Measurements from ENCODE around the gene PHPT1. TPM values are rescaled to one million over a fixed set of nuclear protein-coding genes. Genes with fewer than 3 reads are reported as not detected.
A peak's percentile ranks its signal among the peaks of the same experiment; 100 is the strongest.
"Not testable (repeated sequence)": the region's sequence is repeated elsewhere in the genome, so short reads cannot be mapped to it uniquely, and the experiment has no call there.

PHPT1 gene
- polyA plus RNA-seq, 12 donors, result 60.3 to 100 (median 73.7) TPM; not detected in 1

DNA sequence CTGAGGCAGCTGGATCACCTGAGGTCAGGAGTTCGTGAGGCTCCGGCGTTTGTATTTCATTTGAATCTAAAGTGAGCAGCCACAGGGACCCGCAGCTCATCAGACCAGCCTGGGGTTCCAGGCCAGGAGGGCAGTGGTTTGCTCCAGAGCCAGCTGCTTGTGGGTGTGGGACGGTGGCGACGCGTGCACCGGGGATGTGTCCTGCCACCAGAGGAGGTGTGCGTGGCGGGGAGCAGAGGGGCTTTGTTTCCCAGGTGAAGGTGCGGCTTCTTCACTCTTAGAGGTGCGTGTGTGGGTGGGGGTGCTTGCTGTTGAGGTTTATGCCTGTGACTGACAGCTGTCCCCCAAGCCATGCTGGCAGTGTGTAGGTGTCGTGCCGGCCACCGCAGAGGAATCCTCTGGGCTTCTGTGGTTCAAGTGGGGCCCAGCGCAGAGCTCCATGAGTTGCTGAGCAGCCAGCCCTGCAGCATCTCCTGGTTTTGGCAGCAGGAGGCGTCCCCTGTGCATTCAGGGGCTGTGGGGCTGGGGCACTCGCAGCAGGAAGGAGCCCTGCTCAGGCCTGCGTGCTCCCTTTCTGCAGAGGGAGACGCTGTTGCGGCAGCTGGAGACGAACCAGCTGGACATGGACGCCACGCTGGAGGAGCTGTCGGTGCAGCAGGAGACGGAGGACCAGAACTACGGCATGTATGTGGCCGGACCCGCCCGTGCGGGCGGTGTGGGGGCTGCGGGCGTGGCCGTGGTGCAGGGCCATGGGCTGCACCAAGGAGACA is 13.9 kb upstream of the PHPT1 start:
- DNase-seq, result no peak

GRCh38 chr9:136835932-136836904 is 13.0 kb upstream of the PHPT1 start:
- no peak for DNase-seq

DNA sequence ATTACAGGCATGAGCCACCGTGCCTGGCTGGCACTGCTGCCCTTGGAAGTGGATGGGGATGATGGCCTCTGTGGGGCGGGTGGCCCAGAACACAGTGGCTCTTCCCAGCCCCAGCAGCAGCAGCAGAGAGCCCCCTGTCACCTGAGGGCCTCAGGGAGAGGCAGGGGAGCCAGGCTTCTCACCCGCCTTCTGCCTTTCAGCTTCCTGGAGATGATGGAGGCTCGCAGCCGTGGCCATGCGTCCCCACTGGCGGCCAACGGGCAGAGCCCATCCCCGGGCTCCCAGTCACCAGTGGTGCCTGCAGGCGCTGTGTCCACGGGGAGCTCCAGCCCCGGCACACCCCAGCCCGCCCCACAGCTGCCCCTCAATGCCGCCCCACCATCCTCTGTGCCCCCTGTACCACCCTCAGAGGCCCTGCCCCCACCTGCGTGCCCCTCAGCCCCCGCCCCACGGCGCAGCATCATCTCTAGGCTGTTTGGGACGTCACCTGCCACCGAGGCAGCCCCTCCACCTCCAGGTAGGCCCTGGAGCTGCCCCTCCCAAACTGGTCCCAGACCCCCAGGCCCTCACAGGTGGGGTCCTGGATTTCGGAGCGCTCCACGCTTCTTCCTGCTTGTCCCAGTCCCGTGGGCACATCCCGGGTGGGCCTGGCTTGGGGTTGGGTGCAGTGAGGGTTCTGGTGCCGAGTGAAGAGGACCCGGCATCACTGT is 11.9 kb upstream of the PHPT1 start:
- DNase-seq, result no peak

DNA sequence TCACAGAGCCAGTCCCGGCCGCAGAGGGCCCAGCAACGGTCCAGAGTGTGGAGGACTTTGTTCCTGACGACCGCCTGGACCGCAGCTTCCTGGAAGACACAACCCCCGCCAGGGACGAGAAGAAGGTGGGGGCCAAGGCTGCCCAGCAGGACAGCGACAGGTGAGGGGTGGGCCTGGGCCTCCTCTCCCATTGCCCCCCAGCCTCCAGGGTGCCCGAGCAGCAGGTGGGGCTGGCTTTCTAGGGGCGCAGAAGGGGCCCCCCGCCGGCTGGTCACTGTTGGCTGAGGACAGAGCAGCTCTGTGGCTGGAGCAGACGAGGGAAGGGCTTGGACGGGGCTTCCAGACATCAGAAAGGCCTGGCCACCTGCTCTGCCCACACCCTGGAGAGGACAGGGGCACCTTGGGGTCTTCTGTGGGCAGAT is 11.3 kb upstream of the PHPT1 start:
- not testable (repeated sequence) for DNase-seq

- DNase-seq, result no peak
Observed at GRCh38 chr9:136838314-136839228, 10.6 kb upstream of the PHPT1 start.

- no peak for DNase-seq
Observed at GRCh38 chr9:136839229-136840139, 9.7 kb upstream of the PHPT1 start.

DNA sequence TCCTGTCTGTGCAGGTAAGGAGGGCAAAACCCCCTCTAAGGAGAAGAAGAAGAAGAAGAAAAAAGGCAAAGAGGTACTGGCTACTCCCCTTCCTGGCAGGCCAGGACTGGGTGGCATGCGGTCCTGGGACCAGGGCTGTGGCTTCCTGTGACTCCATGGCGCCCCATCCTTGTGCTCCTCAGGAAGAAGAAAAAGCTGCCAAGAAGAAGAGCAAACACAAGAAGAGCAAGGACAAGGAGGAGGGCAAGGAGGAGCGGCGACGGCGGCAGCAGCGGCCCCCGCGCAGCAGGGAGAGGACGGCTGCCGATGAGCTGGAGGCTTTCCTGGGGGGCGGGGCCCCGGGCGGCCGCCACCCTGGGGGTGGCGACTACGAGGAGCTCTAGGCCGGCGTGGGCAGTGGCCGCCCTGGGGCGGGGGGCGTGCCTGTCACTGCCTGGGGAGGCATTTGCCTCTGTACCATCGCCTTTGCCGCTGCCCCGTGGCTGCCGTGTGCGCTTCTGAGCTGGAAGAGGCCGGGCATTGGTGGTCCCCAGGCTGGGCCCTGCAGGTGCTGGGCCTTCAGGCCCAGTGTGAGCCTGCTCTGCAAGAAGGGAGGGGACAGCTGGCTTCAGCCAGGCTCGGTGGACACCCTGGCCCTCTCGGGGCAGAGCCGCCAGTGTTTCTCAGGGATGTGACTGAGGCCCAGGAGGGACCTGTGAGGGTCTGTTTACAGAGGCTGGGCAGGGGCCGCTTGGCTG is 8.9 kb upstream of the PHPT1 start:
- no peak for DNase-seq

- no peak for DNase-seq
Observed at GRCh38 chr9:136840877-136841645, 8.1 kb upstream of the PHPT1 start.

GRCh38 chr9:136841646-136842379 is 7.4 kb upstream of the PHPT1 start:
- DNase-seq, result not testable (repeated sequence)

DNA sequence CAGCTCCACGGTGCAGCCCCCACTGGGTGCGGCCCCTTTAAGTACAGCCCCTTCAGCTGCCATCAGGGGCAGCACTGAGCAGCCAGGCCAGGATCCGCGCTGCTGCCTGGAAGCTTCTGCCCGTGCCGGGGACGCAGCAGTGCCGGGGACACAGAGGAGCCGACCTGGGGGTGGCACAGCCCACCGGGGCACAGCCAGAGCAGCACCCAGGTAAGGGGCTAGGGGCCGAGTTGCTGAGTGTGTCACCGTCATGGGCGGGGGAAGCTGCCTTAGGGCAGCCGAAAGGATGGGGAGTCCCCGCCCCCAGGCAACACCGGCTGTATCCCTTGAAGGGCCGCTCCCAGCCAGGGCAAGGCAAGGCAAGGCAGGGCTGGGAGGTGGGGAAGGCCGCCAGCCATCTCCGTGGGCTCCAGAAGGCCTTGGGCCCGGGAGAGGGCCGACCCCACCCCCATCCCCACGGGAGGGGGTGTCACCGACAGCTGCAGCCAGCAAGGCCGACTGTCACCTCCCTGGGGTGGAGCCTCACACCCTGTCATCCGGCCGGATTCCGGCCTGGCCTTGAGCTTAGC is 6.7 kb upstream of the PHPT1 start, which contains the start of gene AJM1:
Gene AJM1, plus strand, starts transcription at position 99 of the 569 bp plus-strand sequence. CDS start 1,937 bp downstream, outside the sequence.
- peak; percentile 78 for DNase-seq

DNA sequence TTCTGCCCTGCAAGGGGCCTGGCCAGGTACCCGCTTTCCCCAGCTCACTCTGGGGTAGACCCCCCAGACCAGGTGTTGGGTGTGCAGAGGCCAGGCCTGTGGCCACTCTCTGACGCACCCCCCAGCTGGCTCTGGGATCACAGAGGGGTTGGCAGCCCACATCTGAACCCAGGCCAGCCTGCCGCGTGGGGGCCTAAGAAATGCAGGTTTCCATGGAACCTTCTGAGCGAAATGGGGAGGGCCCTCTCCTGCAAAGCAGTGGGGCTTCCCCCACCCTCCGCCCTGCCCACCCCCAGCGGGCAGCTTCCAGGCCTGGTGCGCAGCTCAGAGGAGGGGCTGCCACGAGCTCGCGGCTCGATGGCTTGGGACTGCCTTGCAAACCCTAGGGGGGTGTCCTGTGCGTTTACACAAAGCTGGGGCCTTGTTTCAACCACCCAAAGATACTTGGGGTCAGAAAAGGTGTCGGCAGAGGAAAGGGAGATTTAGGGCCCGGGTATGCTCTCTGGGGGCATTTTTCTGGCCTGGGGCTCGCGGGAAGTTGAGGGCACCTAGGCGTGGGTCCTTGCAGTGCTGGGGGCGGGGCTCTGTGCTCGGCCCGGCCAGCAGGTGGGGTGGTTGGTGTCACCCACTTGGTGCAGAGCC is 5.9 kb upstream of the PHPT1 start:
- DNase-seq, result not testable (repeated sequence)

- not testable (repeated sequence) for DNase-seq
Observed at GRCh38 chr9:136843801-136844740, 5.1 kb upstream of the PHPT1 start.

DNA sequence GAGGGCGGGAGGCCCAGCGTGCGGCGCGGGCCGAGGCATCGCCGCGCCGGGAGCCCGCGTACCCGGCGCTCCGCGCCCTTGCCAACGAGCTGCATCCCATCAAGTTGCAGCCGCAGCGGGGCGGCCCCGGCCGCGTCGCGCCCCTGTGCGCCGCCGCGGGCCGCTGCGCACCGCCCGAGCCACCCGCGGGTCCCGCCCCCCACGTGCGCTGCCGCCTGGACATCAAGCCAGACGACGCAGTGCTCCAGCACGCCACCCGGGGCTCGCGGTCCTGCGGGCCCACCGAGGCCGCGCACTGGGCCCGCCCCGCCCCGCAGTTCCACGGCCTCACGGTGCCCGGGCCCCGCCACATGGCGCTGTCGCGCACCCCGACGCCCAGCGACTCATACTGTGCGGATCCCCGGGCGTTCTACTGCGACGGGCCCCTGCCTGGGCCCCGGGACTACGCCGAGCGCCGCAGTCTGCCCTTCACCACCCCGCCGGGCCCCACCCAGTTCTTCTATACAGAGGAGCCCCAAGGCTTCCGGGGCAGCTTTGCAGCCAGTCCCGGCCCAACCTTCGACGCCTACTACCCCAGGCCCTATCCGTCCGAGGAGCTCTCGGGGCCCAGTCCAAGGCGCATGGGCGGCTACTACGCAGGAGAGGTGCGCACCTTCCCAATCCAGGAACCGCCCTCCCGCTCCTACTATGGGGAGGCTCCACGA is 4.3 kb upstream of the PHPT1 start:
- no peak for DNase-seq

DNA sequence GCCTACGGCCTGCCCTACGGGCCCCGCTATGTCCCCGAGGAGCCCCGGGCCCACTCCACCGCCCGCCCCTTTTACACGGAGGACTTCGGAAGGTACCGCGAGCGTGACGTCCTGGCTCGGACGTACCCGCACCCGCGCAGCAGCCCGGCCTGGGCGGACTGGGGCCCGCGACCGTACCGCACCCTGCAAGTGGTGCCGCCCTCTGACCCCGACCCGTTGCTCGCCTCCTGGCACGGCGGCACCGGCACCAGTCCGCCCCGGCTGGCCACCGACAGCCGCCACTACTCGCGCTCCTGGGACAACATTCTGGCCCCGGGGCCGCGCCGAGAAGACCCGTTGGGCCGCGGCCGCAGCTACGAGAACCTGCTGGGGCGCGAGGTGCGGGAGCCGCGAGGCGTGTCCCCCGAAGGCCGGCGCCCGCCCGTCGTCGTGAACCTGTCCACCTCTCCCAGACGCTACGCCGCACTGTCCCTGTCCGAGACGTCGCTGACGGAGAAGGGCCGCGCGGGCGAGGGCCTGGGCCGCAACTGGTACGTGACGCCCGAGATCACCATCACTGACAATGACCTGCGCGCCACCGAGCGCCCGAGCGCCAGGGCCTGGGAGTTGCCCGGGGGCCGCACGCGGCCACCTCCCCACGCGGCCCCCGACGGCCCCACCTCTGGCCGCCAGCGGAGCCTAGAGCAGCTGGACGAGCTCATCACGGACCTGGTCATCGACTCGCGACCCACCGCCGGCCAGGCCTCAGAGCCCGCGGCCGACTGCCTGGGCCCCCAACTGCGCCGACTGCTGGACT is 3.5 kb upstream of the PHPT1 start:
- no peak for DNase-seq
